Central memory CD4-positive, alpha-beta T cell (primary cell): ENCODE measurements around the gene ITGB6.
"Not testable (repeated sequence)": the region's sequence is repeated elsewhere in the genome, so short reads cannot be mapped to it uniquely, and the experiment has no call there.

ENCODE experiments used
- DNase-seq: peaks from one replicate; pipeline ENCODE4 v3.0.0; 2022

Gene ITGB6

GRCh38 chr2:160220545-160221009, 20.5 kb upstream of the ITGB6 start:
- DNase-seq, result no peak

GRCh38 chr2:160220026-160220425, 20.0 kb upstream of the ITGB6 start:
- no peak for DNase-seq

DNA sequence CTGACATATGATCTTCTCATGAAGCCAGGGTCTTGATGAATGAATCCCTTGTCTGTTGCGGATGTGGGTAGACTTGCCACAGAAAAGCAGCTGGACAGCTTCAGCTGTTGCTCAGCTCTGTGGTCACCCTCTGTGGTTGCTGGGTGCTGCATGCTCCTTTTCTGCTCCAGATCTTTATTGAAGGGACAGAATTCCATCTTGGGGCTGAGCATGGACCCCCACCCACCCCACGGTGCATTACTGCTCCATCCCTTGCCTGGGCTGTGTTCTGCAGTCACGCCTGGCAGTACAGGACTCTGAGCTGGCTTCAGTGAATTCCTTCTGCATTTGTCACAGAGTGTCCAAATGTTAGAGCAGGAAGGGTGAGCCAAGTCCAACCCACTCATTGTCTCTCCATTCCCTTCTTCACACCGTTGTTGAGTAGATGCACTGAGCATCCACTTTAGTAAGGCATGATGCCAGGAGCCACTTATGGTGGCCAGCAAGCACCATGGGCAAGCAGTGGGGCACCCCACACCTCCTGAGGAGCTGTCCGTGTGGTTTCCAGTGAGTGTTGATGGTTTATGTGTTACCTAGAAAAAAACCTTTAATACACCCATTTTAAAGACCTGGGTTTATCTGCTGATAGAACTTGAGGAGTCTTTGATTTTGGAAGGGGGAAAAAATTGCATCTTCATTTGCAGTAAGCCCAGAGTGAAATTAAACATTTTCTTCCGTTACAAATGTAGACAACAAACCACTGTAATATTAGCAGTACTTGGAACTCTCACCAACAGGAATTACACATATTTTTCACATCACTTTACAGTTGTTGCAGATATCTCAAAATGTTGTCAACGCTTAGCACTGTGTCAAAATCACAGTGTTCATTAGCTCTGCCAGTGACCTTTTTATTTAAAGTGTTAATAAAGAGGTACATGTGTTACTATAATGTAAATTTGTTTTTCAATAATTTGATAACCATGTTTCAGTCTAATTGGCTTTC, 14.7 kb upstream of the ITGB6 start:
- DNase-seq, result no peak

DNA sequence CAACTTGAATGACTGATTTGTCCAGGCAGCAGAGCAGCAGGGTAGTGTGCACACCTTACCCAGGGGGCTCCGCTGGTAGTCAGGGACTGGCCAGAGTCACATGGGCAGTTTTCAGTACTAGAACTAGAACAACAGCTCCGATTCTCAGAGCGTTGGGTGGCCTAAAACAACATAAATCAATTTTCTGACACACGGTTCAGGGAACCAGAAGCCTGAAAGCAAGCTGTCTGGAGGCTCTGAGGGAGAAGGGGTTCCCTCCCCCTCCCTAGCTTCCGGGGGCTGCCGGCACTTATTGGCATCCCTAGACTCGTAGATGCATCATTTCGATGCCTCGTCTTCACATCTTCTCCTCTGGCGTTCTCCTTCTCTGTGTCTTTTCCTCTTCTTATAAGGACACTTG, 13.4 kb upstream of the ITGB6 start:
- DNase-seq, result no peak

DNA sequence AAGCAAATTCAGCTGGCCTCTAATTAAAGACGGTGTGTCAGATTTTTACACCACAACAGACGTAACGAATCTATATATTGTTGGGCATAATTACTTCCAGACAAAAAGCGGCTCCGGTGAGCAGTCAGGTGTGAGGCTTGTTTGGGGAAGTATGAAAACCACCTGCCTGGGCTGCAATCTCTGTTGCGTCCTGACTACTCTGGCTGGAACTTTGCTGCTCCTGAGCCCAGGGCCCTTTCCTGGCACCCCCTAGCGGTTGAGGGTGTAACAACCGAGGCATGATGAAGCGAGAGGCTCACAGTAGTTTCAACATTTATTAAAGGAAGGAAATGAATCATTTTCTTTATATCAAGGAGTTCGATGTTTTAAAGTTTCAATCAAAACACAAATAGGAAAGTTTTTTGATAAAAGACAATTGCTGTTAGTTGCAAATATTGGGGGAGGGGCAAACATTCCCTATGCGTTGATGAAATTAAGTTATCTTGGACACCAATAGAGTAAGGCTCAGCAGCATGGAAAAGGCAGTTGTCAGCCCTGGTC, 10.6 kb upstream of the ITGB6 start:
- DNase-seq, result peak; percentile 53

DNA sequence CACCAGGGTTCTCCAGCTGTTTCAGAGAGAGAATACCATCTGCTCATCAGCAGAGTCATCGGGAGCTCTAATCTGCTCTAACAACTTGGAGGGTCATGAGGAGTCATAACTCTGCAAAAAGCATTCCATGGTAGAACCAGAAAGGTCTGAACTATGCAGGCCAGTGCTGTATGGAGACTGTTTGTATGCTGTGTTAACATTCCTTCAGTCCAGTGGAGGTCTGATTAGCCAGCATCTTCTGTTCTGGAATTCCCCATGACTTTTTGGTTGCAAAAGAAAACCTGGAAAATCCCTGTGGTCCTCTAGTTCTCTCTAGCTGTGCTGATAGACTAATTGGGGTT, 9.4 kb upstream of the ITGB6 start:
- no peak for DNase-seq

- DNase-seq, result no peak
Observed at GRCh38 chr2:160208655-160209515, 8.8 kb upstream of the ITGB6 start.

DNA sequence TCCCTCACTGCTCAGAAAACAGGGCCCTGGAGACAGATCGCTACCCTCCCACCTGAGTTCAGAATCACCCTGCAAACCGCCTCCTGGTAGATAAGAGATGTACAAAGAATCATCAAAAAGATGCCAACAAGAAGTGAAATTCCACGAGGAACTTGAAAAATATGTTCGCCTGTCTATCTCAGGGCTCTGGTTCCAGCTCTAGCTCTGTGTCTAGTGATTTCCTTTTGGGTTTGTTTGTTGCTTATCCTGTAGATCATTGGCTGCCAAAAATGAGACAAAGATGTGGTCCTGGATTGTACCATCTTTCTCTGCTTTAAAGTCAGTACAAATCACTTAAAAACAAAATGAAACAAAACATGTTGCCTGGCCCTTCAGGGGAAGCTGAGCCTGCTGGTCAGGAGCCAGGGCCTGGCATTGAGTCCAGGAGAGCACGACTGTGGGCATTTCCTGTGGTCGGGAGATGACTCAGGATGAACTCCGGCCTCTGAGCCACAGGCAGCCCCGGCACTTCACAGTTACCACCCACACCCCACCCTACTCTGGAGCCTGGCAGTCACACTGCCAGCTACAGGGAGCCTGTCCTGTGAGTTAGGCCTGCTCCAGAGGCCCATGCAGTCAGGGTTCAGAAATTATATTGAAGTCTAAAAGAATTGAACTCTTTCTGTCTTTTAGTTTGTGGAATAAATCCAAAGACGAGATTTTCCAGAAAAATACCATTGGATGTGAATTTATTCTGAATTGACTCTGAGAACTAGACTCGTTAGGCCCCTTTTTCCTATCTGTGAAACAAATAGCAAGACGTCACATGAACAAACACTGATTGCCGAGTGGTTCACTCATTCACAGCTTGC, 8.0 kb upstream of the ITGB6 start:
- DNase-seq, result no peak

DNA sequence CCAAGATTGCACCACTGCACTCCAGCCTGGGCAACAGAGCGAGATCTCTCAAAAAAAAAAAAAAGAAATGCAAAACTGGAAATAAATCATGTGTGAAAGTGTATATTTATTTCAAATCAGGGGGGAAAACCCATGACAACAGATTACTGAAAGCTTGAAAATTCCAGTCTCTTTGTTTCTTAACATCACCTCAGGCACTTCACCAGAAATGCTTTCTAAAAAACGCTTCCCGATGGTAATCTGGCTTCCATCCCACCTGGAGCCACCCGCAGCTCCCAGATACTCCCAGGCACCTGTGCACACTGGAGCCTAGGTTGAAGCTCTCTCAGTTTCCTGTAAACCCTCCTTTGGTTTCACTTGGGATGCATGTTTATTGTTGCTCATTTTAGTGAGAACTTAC, 7.2 kb upstream of the ITGB6 start:
- no peak for DNase-seq

DNA sequence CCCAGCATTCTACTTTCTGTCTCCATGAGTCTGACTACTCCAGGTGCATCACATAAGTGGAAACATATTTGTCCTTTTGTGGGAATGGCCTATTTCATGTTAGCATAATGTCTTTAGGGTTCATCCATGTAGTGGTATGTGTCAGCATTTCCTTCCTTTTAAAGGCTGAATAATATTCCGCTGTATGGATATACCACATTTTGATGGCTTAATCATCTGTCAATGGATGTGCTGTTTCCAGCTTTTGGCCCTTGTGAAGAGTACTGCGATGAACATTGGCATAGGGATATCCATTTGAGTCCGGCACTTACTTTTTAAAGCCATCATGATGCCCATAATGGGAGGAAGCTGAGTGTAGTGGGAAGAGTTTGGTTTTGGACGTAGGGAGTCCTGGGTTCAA, 6.4 kb upstream of the ITGB6 start:
- DNase-seq, result no peak

DNA sequence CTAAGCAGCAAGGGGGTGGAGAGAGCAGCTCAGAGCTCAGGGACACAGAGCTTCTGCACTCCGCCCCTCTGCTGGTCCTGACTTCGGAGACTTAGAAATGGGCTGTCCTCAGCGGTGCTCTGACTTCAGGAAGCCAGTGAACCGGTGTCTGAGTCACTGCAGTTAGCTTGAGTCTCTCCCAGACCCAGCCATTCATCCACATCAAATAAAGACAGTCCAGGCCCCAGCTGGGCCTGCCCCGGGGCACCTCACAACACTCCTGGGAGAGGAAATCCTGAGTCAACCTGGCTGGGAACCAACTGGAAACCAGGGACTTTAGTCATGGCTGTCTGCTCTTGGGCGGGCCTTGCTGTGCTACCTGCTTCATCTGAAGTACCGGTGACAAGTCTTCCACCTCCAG, 5.4 kb upstream of the ITGB6 start:
- no peak for DNase-seq

GRCh38 chr2:160203422-160203821, 3.4 kb upstream of the ITGB6 start:
- no peak for DNase-seq

GRCh38 chr2:160203007-160203406, 2.9 kb upstream of the ITGB6 start:
- DNase-seq, result no peak

GRCh38 chr2:160201849-160202539, 1.9 kb upstream of the ITGB6 start:
- DNase-seq, result no peak

GRCh38 chr2:160200921-160201320, 849 bp upstream of the ITGB6 start:
- no peak for DNase-seq

- DNase-seq, result no peak
Observed at GRCh38 chr2:160199053-160199452, 1.0 kb downstream of the ITGB6 start.

DNA sequence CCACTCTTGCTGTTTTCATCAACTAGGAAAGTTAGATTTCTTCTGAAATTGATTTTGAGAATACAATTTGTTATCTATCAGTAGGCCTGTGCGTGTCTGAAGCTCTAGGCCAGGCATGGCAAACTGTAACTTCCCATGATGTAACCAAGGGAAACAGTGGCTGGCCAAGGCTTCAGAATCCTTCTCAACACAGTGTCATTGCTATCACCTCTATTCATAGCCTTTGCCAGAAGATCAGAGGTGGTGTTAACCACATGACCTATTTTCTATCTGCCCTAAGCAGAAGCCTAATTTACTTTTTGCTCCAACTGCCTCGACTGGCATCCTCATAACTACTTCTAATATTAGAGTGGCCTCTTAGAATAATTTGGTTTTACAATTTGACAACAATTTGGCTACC, 2.5 kb downstream of the ITGB6 start:
- DNase-seq, result no peak

GRCh38 chr2:160194946-160195345, 5.1 kb downstream of the ITGB6 start:
- no peak for DNase-seq

DNA sequence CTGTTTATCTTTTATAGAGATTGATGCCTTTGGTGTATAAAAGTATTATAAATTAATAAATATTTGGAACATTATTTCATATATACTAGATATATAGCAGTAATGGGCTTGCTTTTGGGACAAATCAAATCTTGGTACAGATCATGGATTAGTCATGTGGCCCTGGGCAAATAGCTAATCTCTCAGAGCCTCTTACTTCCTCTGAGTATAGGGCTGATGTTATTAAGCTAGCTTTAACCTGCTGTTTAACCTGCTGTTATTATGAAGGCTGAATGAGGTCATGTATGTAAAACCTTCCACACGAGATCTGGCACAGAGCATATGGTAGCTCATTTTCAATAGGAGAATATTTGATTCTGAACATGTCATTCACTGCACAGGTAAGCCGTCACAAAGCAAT, 5.7 kb downstream of the ITGB6 start:
- no peak for DNase-seq

- peak; percentile 30 for DNase-seq
Observed at GRCh38 chr2:160181146-160181836, 18.8 kb downstream of the ITGB6 start.

GRCh38 chr2:160180690-160181089, 19.4 kb downstream of the ITGB6 start:
- DNase-seq, result not testable (repeated sequence)
